Stimulated activated CD8-positive, alpha-beta memory T cell treated with anti-CD3 and anti-CD28 coated beads, Interleukin-15, amount 100 ng/mL, for 4 hours (primary cell): ENCODE measurements around the gene KLHL1.

Experiments
- DNase-seq, 2 donors: peaks; one replicate each; pipeline ENCODE4 v3.0.0-alpha.2; 2020; ENCODE audit warnings: low read depth in 2 of 2

KLHL1 gene

DNA sequence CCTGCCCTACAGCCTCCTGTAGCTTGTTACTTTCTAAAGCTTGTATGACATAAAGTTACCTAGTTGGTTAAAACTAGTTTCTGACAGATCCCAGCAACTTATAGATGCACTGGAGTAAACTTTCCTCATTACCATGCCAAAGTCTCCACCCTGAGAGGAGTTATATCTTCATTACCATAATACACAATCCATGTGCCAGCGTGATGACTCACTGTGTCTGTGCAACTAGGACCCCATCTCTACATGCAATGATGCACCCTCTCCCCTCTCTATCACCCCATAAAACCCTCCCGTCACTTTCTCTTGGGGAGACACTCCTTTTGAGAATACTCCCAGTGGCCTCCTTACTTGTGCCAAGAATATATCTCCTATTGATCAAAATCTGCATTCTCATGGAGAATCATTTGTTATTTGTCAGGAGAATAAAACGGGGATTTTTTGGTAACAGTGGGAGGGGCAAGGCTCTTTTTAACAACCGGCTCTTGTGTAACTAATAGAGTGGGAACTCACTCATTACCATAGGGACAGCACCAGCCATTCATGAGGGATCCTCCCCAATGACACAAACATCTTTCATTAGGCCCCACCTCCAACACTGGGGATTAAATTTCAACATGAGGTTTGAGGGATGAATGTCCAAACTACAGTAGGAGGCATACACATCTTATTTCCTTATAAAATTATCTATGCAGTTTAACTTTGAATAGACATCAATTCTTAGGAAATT, 235.8 kb downstream of the KLHL1 start:
- DNase-seq = no peak

DNA sequence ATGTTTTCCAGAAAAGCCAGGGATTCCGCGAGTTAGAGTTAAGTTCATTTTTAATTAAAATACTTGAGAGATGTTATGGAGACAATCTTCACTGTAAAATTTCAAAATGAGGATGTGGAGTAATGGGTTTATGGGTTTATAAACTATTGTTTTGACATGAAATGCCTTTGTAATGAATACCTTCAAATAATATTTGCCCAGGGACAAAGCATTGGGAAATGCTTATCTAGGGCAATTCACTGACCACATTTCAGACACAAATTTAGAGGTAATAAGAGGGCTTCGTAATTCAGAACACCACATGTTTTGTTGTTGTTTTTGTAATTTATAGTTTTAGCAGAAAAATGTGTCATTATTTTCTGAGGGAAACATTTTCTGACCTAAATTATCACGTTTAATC, 241.7 kb downstream of the KLHL1 start:
- DNase-seq = no peak

- no peak for DNase-seq
Measured at GRCh38 chr13:69857183-69857821, 250.9 kb downstream of the KLHL1 start.

GRCh38 chr13:69856331-69856730, 251.9 kb downstream of the KLHL1 start:
- DNase-seq = no peak

DNA sequence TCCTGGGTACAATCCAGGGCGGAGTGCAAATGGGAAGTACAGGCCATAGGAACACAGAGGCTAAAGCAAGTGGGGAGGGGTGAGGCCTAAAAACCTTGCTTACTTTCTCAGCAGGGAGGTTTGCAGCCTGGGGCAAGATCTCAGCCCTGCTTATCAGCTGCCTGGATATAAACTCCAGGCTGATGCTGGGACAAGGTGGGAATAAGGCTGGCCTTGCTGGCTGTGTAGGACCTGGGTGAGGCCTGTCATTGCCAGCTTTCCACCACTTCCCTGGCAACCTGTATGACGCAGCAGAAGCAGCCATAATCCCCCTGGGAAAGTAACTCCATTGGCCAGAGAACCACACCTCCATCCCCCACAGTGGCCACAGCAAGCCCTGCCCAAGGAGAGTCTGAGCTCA, 279.7 kb downstream of the KLHL1 start:
- no peak for DNase-seq

DNA sequence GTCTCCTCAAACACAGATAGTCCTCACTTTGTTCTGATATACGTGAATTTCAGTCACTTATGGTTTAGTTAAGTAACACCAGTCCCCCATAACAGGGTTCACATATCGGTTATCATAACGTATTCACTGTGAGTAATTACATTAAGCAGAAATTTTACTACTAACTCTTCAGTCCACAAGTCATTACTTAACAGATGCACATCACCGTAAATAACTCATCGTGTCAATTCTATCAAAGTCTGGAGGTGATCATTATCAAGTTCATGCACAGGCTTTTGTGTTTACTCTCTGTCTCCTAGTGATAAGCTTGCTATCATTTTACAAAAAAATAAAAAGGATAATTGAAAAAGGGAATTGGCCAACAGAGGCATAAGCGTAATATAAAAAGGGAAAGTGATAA, 288.1 kb downstream of the KLHL1 start:
- DNase-seq = no peak

- no peak for DNase-seq
Measured at GRCh38 chr13:69817333-69817869, 290.9 kb downstream of the KLHL1 start.

DNA sequence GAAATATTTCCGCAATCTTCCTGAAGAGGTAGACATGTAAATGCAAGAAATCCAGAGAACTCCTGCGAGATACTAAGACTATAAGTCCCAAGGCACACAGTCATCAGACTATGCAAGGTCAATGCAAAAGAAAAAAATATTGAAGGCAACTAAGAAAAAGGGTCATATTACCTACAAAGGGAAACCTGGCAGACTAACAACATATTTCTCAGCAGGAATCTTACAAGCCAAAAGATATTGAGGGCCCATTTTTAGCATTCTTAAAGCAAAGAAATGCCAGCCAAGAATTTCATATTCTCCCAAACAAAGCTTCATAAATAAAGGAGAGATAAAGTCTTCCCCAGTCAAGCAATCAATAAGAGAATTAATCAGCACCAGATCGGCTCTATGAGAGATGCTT, 299.1 kb downstream of the KLHL1 start:
- DNase-seq = no peak

DNA sequence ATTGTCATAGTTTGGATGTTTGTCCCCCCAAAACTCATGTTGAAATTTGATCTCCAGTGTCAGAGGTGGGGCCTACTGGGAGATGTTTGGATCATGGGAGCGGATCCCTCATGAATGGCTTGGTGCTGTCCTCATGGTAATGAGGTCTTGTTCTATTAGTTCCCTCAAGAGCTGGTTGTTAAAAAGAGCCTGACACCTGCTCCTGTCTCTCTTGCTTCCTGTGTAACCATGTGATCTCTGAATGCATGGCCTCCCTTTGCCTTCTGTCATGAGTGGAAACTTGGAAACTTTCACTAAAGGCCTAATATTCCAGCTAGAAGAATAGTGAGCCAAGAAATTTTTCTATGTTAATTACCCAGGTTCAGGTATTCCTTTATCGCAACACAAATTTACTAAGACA, 312.0 kb downstream of the KLHL1 start:
- DNase-seq = no peak

DNA sequence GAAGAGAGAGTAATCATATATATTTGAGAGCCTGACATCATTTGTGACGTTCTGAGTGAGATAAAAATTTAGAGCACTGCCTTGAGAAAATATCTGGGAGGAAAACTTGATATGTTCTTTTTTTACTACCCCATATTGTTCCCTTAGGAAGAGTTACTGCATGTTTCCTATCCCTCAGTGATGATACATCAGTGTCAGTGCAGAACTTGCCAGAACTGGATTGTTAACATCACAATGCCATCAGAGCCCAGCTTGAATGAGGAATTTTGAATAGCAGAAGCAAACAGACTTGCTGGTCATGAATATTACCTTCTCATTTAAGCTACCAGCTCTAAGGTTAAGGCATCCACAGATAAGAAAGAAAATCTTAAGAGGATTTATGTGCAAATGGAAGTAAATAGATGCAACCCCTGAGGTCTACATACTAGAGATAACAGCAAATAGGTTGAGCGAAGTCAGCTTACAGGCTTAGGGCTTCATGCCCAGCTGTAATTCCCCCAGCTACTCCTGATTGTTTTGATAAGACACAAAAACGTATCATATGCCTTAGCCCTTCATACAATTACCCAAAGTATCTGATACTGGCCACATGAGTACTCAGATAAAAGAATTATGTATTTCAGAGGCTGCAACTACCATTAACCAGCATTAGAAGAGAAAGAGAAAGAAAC, 314.3 kb downstream of the KLHL1 start:
- no peak for DNase-seq

GRCh38 chr13:69776937-69777336, 331.3 kb downstream of the KLHL1 start:
- DNase-seq = no peak

- DNase-seq = no peak
Measured at GRCh38 chr13:69769608-69770007, 338.6 kb downstream of the KLHL1 start.

- DNase-seq = no peak
Measured at GRCh38 chr13:69761581-69761980, 346.7 kb downstream of the KLHL1 start.

GRCh38 chr13:69755101-69755500, 353.2 kb downstream of the KLHL1 start:
- DNase-seq = no peak

DNA sequence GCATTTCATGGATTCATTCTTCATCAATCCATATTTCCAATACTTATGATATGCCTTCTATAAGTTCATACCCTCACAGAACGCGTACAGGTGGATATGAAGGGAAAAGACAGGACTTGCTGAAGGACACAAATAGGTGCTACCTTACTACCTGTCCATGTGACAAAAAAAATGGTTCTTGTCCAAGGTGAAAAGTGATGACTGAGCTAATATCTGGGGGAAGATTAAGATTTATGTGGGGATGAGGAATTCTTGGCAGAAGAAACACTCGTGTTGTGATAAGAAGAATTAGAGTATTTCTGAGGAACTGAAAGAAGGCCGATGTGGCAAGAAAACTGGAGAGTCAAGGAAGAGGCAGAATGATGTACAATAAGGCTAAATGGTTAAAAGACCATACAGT, 357.0 kb downstream of the KLHL1 start:
- no peak for DNase-seq

GRCh38 chr13:69737129-69737935, 370.9 kb downstream of the KLHL1 start:
- no peak for DNase-seq

GRCh38 chr13:69721631-69722030, 386.6 kb downstream of the KLHL1 start:
- DNase-seq = no peak

- no peak for DNase-seq
Measured at GRCh38 chr13:69720278-69720983, 387.8 kb downstream of the KLHL1 start.

GRCh38 chr13:69706807-69707206, 401.4 kb downstream of the KLHL1 start:
- no peak for DNase-seq

DNA sequence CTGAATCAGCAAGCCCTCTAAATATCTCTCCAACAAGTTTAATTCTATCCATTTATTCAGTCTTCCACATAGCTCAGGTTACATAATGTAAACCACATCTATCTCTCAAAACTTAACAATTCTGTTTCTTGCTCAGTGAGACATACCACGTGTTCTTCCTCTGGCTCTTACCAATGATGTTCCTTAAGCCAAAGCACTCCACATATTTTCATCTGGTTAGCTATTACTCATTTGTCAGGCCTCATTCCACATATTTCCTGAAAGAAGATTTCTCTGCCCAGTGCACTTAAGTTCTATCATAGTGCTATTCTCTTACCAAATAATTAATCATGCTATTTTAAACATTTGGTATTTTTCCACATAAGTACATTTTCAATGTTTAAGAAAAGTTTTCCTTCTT, 403.9 kb downstream of the KLHL1 start:
- DNase-seq = no peak

DNA sequence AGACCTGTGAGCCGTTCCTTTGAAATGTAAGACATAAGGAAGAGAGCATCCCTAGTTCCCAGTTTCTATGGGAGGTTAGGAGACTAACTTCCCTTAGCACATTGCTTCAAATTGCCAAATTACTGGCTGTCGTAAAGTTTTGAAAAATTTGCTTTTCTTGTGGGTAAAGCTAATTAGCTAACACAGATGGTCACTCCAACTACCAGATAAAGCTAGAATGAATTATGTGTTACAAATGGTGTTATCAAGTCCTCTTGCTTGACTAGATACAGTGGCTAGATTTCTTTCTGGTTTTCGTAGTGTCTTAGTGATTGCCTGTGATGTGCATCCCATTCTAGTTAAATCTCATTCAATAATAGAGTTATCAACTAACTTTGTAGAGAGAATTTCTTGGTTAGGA, 417.3 kb downstream of the KLHL1 start:
- DNase-seq = no peak
